ENCODE data around the gene SLC16A7.
"Not testable (repeated sequence)": the region's sequence is repeated elsewhere in the genome, so short reads cannot be mapped to it uniquely, and the experiment has no call there.

SLC16A7 gene

GRCh38 chr12:59742841-59743240, 147.0 kb downstream of the SLC16A7 start:
- DNase-seq, result no peak

GRCh38 chr12:59744564-59744963, 148.7 kb downstream of the SLC16A7 start:
- DNase-seq, result no peak

- DNase-seq, result not testable (repeated sequence)
Observed at GRCh38 chr12:59751091-59751490, 155.3 kb downstream of the SLC16A7 start.

- DNase-seq, result no peak
Observed at GRCh38 chr12:59761542-59761941, 165.7 kb downstream of the SLC16A7 start.

GRCh38 chr12:59763835-59764234, 168.0 kb downstream of the SLC16A7 start:
- no peak for DNase-seq

- DNase-seq, result no peak
Observed at GRCh38 chr12:59768031-59768430, 172.2 kb downstream of the SLC16A7 start.

GRCh38 chr12:59780605-59781135, 184.8 kb downstream of the SLC16A7 start:
- DNase-seq, result peak; percentile 33

GRCh38 chr12:59787610-59788009, 191.8 kb downstream of the SLC16A7 start:
- DNase-seq, result no peak

GRCh38 chr12:59792647-59793046, 196.8 kb downstream of the SLC16A7 start:
- no peak for DNase-seq

GRCh38 chr12:59803735-59804134, 207.9 kb downstream of the SLC16A7 start:
- peak; percentile 20 for DNase-seq

- peak; percentile 13 for DNase-seq
Observed at GRCh38 chr12:59808317-59808910, 212.6 kb downstream of the SLC16A7 start.

- DNase-seq, result no peak
Observed at GRCh38 chr12:59811991-59812390, 216.2 kb downstream of the SLC16A7 start.

- DNase-seq, result no peak
Observed at GRCh38 chr12:59812716-59813115, 216.9 kb downstream of the SLC16A7 start.

GRCh38 chr12:59820594-59821011, 224.8 kb downstream of the SLC16A7 start:
- no peak for DNase-seq

- DNase-seq, result no peak
Observed at GRCh38 chr12:59823567-59823966, 227.7 kb downstream of the SLC16A7 start.

- no peak for DNase-seq
Observed at GRCh38 chr12:59827767-59828166, 231.9 kb downstream of the SLC16A7 start.

- no peak for DNase-seq
Observed at GRCh38 chr12:59828521-59828920, 232.7 kb downstream of the SLC16A7 start.

- DNase-seq, result peak; percentile 26
Observed at GRCh38 chr12:59833408-59833807, 237.6 kb downstream of the SLC16A7 start.

GRCh38 chr12:59834659-59835474, 239.0 kb downstream of the SLC16A7 start:
- no peak for DNase-seq
